H1 (cell line): ENCODE results near the gene CPD. TPM values are rescaled to one million over a fixed set of nuclear protein-coding genes. Genes with fewer than 3 reads are reported as not detected.

ENCODE experiments used
- CHD7 ChIP-seq: fragments of 300-600 bp; sonication (generic); IDR thresholded peaks from 2 replicates; pipeline ENCODE4 v1.7.1; 2012; ENCODE audit warnings: low read length, moderate library complexity, mild to moderate bottlenecking, inconsistent platforms; ENCODE audit not compliant: insufficient replicate concordance
- EZH2 ChIP-seq: fragments of 200-600 bp; sonication (generic); IDR thresholded peaks from 2 replicates; pipeline ENCODE4 v1.7.1; 2012; ENCODE audit warnings: low read depth, mild to moderate bottlenecking, moderate library complexity, low read length, inconsistent platforms; ENCODE audit not compliant: severe bottlenecking
- FOSL1 ChIP-seq: IDR thresholded peaks from 2 replicates; pipeline ENCODE4 v1.6.1; 2011; ENCODE audit warnings: mild to moderate bottlenecking, low read depth, low read length, moderate library complexity; ENCODE audit not compliant: insufficient read depth
- HDAC6 ChIP-seq: IDR thresholded peaks from one replicate; pipeline ENCODE4 v1.7.1; 2012; ENCODE audit warnings: low read depth, mild to moderate bottlenecking, inconsistent platforms, low read length, moderate library complexity
- JUN ChIP-seq: IDR thresholded peaks from 2 replicates; pipeline ENCODE4 v1.6.1; 2011; ENCODE audit warnings: low read depth, mild to moderate bottlenecking, improper control_type of control experiment, low read length
- NANOG ChIP-seq: IDR thresholded peaks from 2 replicates; pipeline ENCODE4 v1.6.1; 2011; ENCODE audit warnings: low read length, low read depth, mild to moderate bottlenecking, inconsistent platforms; ENCODE audit not compliant: insufficient read depth, poor library complexity, severe bottlenecking
- POLR2A ChIP-seq, 2 experiments: IDR thresholded peaks; 1 replicate in 1 of 2; 2 replicates in 1 of 2; pipeline ENCODE4 v1.6.1; 2011; ENCODE audit warnings: low read depth in 2 of 2, low read length in 2 of 2, mild to moderate bottlenecking in 2 of 2; ENCODE audit errors: control extremely low read depth in 1 of 2
- POLR2AphosphoS5 ChIP-seq: IDR thresholded peaks from 2 replicates; pipeline ENCODE4 v1.6.1; 2011; ENCODE audit warnings: low read depth, low read length
- POU5F1 ChIP-seq: IDR thresholded peaks from 2 replicates; pipeline ENCODE4 v1.6.1; 2011; ENCODE audit warnings: low read depth, mild to moderate bottlenecking, low read length, moderate library complexity
- TBP ChIP-seq: IDR thresholded peaks from 2 replicates; pipeline ENCODE4 v1.6.1; 2011; ENCODE audit warnings: low read depth, low read length, improper control_type of control experiment
- polyA plus RNA-seq, 7 experiments: library from polyadenylated mRNA; depleted of rRNA in 3 of 7; stranded (reverse) in 5 of 7; unstranded in 2 of 7; fragments of >200 nt in 5 of 7; fragments of 200-250 nt in 2 of 7; gene quantifications; 1 replicate in 5 of 7; 2 replicates in 1 of 7; 4 replicates in 1 of 7; pipeline versions ENCODE4 v1.2.1 to v1.2.3, GENCODE V29; 2011 to 2013; ENCODE audit warnings: missing spikeins in 2 of 7, mixed read lengths in 2 of 7
- total RNA-seq: library from RNA; stranded (reverse); fragmentation: NEBNext Ultra II Directional; extraction: Animal tissue kit (Norgen Biotek cat#: 25700); gene quantifications from 2 replicates; pipeline ENCODE4 v1.2.1, GENCODE V29; 2021

The CPD gene
- total and polyA plus RNA-seq, 2 of the 8 experiments (the other 6 are each of a cell fraction or from before 2014, with no cell fraction given), result 8.6 to 46.2 TPM

DNA sequence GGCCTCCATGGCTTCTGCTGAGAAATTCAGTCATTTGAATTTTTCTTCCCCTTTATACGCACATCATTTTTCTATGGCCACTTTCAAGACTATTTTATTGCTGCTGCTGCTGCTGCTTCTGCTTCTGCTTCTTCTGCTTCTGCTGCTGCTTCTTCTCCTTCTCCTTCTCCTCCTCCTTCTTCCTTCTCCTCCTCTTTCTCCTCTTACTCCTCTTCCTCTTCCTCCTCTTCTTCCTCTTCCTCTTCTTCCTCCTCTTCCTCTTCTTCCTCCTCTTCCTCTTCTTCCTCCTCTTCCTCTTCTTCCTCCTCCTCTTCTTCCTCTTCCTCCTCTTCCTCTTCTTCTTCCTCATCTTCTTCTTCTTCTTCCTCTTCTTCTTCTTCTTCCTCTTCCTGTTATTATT, 22.4 kb downstream of the CPD start (continued):
- TF ChIP-seq CHD7 (no peak), POLR2A (IDR thresholded peaks at IDR 0.05; ENCODE audit: control extremely low read depth in 1 of 2, low read depth in 2 of 2, low read length in 2 of 2) (no peak), POLR2AphosphoS5 (no peak), TBP (no peak), POU5F1 (no peak), NANOG (no peak), HDAC6 (no peak), EZH2 (no peak), JUN (no peak), FOSL1 (no peak)
